ENCODE results near the gene NDRG2.

DNA sequence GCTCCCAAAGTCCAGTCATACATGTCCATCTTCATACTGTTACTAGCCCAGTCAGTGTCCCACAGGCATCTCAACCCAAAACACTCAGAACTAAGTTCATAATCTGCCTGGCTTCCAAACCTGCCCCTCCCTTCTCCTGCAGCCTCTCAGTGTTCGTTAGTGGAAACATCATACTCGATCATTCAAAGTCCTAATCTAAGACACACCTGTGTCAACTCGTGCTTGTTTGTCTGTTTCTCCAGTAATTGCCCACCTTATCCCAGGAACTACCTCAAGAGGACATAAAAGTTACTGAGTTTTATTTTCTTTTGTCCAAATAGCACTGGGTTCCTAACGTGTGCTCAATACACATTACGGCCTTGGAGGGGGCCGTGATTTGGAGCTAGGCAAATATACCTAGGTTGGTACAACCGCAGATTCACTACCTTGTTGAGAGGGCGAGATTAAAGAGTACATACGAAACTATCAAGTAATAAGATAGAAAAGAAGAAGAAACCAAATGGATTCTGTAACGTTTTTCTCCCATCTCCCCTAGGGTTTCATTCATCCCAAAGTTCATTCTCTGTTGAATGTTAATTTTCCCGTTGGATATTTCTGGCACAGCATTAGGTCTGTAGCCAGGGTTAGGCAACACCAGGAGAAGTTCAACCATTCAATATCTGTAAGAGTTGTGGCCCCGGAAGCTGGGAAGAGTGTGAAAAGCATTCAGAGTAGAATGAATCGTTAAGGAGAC, 35.9 kb upstream of the NDRG2 start:
- no peak for TF ChIP-seq EZH2 (IDR thresholded peaks at IDR 0.05; ENCODE audit: insufficient read depth, poor library complexity, severe bottlenecking)
- no peak for TF ChIP-seq EZH2phosphoT487 (IDR thresholded peaks at IDR 0.05; ENCODE audit: insufficient read depth, low read depth)
